GM12891 (cell line): Measurements from ENCODE around the gene OR4Q3.
"Not testable (repeated sequence)": the region's sequence is repeated elsewhere in the genome, so short reads cannot be mapped to it uniquely, and the experiment has no call there.

Experiments used
- POLR2A ChIP-seq: IDR thresholded peaks from 2 replicates; pipeline ENCODE4 v1.6.1; 2011; ENCODE audit warnings: low read depth, low read length, control low read depth
- POLR2AphosphoS5 ChIP-seq: IDR thresholded peaks from 2 replicates; pipeline ENCODE4 v1.6.1; 2011; ENCODE audit warnings: low read depth, low read length, control low read depth
- POU2F2 ChIP-seq: IDR thresholded peaks from 2 replicates; pipeline ENCODE4 v1.6.1; 2011; ENCODE audit warnings: low read depth, mild to moderate bottlenecking, control low read depth, low read length, moderate library complexity
- TAF1 ChIP-seq: IDR thresholded peaks from 2 replicates; pipeline ENCODE4 v1.6.1; 2011; ENCODE audit warnings: low read depth, low read length, control low read depth

DNA sequence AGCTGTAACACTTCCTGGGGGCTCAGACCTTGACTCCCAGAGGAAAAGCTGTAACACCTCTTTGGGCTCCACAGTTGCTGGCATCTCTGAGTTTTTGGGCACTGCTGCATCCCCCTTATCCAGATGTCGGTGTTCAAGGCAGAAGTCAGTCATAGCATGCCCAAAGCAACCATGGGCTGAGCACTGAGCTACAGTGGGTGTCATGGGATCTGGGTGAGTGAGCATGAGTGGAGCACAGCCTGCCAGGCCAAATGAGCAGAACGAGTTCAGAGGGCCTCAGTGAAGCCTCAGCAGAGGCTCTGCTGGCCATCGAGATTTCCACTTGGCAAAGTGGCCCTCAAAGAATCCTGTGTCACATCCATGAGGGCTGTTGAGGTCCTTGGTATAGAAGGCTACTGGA lies 28.1 kb downstream of the OR4Q3 start:
- TF ChIP-seq TAF1, POU2F2, POLR2AphosphoS5, POLR2A: not testable (repeated sequence)
